Activated CD8-positive, alpha-beta memory T cell treated with anti-CD3 and anti-CD28 coated beads, Interleukin-2, amount 50 U/mL, for 4 hours (primary cell): Measurements from ENCODE around the gene MEGF8.

Experiments
- DNase-seq: peaks from one replicate; pipeline ENCODE4 v3.0.0-alpha.2; 2020

Gene MEGF8

DNA sequence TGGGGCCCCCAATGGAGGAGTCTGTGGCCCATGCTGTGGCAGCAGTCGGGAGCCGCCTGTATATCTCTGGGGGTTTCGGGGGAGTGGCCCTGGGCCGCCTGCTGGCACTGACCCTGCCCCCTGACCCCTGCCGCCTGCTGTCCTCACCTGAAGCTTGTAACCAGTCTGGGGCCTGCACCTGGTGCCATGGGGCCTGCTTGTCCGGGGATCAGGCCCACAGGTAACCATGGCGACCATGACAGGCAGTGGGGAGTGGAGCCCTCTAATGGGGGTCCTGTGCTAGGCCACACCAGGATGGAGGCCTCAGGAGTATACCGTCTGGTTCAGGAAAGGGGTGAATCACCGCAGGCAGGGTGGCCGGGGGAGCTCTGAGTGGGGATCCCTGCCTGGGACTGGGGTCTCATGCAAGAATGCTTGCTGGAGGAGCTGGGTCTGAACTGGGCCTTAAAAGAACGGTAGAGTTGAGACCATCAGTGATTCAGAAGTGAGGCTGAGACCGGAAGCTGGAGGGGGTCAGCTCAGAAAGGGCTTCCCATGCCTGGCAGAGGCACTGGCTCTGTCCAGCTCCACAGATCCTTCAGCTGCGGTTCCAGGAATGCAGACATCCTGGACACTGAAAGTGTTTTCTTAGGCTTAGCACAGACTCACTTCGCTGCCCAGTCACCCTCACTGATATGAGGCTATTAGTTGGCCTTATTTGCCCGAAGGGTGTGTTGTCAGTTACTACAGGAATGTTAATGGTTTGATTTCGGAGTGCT is 35.5 kb downstream of the MEGF8 start:
- DNase-seq, result no peak

DNA sequence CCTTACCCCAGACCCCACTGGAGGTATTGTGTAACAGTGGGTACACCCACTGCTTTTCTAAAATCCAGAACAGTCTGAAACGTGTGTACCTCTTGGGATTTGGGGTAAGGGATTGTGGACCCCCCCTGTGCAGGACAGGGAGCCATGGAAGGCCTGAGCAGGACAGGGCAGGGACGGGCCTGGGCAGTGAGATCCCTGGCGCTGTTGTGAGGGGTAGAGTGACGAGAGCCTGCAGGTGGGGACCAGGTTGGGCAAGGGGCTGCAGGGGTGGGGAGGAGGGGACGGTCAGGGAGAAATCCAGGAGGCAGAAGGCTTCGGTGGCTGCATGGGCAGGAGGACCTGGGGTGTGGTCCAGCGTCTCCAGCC is 36.1 kb downstream of the MEGF8 start:
- DNase-seq, result no peak

DNA sequence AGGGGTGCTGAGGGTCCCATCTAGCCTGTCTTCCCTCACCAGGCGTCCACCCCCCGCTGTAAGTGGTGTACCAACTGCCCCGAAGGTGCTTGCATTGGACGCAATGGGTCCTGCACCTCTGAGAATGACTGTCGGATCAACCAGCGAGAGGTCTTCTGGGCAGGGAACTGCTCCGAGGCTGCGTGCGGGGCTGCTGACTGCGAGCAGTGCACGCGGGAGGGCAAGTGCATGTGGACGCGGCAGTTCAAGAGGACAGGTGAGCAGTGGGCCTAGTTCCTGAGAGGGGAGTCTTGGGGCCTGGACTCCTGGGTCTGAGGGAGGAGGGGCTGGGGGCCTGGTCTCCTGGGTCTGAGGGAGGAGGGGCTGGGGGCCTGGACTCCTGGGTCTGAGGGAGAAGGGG is 36.9 kb downstream of the MEGF8 start:
- DNase-seq, result no peak

DNA sequence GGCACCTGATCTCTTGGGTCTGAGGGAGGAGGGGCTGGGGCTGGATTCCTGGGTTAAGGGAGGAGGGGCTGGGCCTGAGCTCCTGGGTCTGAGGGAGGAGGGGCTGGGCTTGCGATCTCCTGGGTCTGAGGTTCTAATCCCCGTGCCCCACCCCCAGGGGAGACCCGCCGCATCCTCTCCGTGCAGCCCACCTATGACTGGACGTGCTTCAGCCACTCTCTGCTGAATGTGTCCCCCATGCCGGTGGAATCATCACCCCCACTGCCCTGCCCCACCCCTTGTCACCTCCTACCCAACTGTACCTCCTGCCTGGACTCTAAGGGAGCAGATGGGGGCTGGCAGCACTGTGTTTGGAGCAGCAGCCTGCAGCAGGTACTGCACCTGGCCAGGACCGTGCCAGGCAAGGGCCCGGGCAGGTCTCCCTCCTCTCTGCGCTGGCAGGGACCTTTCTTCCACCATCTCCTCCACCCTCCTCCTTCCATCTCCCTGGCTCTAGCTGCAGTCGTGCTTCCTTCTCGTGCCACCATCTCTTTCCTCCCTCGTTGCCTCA is 37.5 kb downstream of the MEGF8 start:
- no peak for DNase-seq

DNA sequence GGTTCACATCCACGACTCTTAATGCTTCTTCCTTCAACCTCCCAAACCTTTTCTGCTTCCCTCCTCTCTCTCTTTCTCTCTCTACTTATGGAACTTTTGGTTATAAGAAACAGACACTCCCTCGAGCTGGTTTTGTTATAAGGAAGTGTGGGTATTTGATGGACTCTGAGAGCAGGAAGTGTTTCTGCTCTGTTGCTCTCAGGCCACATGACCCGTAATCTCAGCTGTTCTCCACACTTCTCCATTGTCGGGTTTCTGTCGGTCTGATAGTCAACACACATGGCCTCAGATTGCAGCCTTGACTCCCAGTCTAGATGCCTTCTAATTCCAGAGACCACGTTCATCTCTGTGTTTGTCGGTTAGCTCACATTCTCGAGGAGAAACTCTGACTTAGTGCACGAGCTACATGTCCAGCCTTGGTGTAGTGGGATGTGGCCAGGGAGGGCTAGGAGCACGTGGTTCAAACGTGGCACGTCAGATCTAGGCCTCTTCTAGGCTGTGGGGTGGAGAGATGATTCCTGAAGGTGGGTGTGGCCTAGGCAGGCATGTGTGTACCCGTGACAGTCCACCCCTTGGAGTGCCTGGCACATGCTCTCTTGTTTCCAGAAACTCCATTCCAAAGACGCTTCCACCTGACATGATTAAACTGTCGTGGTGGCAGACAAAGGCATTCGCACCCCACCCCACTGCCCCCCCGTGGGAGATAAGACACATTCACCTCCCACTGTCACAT is 38.3 kb downstream of the MEGF8 start:
- no peak for DNase-seq

DNA sequence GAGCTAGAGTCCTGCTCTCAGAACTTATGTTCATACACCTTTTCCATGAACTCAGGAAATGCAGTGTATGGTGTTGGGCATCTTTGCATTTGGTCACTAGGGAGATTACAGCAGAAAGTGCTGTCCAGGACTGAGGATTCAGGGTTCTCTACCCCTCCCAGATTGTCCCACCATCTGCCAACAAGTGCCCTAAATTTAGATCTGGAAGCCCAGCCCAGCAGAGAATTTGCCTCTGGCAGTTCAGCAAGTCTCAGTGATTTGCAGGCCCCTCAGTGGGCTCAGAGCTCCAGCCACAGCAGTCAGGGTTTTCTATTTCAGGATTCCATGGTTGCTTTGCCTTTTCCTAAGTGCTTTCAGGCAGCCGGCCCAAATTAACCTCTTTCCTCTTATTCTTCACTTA is 41.2 kb downstream of the MEGF8 start:
- DNase-seq, result no peak

DNA sequence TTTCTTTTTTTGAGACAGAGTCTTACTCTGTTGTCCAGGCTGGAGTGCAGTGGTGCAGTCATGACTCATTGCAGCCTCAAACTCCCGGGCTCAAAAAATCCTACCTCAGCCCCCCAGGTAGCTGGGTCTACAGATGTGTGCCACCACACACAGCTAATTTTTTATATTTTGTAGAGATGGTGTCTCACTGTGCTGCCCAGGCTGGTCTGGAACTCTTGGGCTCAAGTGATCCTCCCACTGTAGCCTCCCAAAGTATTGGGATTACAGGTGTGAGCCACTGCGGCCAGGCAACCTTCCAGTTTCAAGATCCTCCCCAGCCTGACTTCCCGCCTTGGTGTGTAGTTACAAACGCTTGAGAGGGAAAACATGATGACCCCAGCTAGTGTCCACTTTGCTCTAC is 42.5 kb downstream of the MEGF8 start:
- no peak for DNase-seq

DNA sequence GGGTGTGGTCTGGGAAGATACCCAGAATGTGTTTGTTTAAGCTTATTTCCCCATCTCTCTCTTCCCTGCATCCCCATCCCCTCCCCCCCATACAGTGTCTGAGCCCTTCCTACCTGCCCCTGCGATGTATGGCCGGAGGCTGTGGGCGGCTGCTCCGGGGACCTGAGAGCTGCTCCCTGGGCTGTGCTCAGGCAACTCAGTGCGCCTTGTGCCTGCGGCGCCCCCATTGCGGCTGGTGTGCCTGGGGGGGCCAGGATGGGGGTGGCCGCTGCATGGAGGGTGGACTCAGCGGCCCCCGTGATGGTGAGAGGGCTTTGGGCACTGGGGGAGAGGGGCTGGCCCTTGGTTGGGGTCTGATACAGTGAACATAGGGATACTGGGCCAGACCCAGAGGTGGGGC is 42.9 kb downstream of the MEGF8 start:
- DNase-seq, result no peak

DNA sequence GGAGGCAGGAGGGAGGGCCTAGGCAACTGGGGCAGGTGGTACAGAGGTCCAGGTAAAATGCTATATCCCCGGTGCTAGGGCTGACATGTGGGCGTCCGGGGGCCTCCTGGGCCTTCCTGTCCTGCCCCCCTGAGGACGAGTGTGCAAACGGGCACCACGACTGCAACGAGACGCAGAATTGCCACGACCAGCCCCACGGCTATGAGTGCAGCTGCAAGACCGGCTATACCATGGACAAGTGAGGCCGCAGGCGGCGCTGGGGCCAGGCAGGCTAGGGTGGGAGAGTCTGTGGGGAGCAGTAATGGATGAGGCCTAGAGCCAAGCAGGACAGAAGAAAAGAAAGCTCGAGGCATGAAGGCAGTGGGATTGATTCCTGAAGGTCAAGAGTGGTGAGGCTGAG is 43.3 kb downstream of the MEGF8 start:
- no peak for DNase-seq

DNA sequence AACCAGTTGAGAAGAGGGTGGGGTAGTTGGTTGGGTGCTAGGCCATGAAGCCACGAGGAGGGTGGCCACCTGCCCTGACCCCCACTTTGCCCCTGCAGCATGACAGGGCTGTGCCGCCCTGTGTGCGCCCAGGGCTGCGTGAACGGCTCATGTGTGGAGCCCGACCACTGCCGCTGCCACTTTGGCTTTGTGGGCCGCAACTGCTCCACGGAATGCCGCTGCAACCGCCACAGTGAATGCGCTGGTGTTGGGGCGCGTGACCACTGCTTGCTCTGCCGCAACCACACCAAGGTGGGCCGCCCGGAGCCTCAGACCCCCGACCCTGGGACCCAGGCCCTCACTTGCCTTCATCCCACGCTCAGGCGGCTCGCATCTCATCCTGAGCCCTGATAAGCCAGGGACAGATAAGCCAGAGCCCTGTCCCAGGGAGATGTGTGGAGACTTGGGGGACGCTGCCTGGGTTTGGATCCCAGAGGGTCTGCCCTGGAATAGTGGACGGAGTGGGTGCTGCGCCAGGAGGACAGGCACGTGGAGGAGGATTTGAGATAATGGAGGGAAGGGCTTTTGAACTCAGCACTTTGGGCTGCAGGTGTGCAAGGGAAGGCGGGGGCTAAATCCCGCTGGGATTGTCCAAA is 44.1 kb downstream of the MEGF8 start:
- DNase-seq, result no peak

DNA sequence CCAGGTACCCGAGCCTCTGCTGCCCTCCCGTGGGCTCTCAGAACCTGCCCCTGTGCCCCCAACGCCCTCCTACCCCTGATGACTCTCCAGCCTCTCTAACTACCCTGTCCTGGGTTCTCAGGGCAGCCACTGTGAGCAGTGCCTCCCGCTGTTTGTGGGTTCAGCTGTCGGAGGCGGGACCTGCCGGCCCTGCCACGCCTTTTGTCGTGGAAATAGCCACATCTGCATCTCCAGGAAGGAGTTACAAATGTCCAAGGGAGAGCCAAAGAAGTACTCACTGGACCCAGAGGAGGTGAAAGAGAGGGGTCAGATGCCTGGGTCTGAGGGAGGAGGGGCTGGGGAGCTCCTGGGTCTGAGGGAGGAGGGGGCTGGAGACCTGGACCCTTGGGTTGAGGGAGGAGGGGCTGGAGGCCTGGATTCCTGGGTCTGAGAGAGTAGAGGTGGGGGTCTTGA is 44.7 kb downstream of the MEGF8 start:
- DNase-seq, result no peak

DNA sequence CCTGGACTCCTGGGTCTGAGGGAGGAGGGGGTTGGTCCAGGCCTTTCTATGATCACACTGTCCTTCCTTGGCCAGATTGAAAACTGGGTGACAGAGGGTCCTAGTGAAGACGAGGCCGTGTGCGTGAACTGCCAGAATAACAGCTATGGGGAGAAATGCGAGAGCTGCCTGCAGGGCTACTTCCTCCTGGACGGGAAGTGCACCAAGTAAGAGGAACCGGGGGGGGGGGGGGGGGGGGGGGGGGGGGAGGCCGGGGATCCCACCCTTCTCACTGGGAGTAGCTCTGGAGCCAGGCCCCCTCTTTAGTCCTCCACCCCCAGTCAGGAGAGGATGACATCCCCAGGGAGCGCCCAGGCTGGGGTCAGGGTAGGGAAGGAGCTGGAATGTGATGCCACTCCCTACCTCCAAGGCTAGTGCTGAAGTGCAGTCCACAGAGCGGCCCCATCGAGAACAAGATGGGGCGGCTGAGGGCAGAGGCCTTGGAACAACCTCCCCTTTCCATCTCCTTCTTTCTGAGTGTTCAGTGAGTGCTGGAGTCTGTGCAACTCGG is 45.3 kb downstream of the MEGF8 start:
- DNase-seq, result no peak

DNA sequence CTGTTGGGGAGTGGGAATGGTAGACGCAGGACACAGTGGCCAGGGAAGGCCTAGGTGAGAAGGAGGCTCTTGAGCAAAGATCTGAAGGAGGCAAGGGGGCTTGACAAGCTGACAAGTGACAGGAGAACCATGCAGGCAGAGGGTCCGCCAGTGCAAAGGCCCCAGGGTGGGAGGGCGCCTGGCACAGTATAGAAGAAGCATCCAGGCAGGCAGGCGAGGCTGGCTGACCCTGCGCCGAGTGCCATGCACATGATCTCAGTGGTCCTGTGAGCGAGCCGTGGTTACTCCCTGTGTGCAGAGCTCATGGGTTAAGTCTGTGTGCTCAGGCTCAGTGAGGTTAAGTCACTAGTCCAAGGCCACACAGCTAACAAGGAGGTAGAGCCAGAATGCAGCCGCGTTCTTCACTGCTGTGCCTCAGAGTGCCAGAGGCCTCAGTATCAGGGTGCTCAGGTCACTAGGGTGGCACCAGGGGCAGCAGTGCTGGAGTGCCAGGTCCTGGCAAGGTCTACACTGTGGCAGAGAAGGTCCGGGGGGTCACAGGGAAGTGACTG is 49.5 kb downstream of the MEGF8 start:
- no peak for DNase-seq

DNA sequence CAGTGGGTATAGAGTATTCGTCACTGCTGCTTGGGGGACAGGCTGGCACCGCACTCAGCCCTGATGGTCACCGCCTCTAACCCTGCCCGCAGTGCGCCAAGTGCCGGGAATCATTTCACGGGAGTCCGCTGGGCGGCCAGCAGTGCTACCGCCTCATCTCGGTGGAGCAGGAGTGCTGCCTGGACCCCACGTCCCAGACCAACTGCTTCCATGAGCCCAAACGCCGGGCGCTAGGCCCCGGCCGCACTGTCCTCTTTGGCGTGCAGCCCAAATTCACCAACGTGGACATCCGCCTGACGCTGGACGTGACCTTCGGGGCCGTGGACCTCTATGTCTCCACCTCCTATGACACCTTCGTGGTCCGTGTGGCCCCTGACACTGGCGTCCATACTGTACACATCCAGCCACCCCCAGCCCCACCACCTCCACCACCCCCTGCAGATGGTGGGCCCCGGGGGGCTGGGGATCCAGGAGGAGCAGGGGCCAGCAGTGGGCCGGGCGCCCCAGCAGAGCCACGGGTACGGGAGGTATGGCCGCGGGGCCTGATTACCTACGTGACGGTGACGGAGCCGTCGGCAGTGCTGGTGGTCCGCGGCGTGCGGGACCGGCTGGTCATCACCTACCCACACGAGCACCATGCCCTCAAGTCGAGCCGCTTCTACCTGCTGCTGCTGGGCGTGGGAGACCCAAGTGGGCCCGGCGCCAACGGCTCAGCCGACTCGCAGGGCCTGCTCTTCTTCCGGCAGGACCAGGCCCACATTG is 50.2 kb downstream of the MEGF8 start:
- no peak for DNase-seq

DNA sequence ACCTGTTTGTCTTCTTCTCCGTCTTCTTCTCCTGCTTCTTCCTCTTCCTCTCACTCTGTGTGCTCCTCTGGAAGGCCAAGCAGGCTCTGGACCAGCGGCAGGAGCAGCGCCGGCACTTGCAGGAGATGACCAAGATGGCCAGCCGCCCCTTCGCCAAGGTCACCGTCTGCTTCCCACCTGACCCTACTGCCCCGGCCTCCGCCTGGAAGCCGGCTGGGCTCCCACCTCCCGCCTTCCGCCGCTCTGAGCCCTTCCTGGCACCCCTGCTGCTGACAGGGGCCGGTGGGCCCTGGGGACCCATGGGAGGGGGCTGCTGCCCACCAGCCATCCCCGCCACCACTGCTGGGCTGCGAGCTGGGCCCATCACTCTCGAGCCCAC is 50.7 kb downstream of the MEGF8 start:
- DNase-seq, result no peak

DNA sequence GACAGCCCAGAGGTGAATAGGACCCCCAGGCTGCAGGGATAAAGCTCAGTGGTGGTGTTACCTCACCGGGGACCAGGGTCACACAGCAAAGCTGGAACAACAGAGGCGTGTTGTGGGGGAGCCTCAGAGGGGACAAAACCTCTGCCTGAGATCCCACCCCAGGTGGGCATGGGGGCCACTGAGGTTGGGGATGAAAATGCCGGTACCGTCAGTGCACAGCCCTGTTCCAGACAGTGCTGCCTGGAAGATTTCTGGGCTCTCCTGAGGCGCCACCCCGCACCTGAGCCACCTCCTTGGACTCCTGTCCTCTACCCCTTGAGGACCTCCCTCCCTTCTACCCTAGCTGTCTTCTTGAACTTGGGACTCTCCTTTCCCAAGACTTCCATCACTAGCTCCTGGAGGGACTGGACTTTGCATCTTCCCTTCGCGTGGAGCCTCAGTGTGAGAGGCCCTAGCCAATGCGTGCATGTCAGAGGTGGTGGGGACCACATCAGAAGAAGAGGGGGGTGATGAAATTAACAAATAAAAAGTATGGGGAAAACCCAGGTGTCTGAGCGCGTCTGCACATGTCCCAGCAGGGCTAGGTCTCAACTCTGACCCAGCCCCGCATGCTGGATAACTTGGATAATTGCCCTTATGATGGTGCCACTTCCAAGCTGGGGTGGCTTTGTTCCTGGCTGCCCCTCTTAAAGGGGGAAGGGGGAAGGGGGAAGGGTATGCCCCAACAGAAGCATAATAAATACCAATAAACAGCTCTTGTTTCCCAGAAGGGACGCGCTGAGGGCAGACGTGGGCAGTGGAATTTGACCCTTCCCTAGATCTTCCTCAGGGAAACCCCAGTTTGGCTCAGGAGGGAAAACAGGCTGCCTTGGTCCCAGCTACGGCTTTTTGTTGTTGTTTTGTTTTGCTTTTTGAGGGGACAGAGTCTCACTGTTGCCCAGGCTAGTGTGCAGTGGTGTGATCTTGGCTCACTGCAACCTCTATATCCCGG is 53.1 kb downstream of the MEGF8 start:
- no peak for DNase-seq

DNA sequence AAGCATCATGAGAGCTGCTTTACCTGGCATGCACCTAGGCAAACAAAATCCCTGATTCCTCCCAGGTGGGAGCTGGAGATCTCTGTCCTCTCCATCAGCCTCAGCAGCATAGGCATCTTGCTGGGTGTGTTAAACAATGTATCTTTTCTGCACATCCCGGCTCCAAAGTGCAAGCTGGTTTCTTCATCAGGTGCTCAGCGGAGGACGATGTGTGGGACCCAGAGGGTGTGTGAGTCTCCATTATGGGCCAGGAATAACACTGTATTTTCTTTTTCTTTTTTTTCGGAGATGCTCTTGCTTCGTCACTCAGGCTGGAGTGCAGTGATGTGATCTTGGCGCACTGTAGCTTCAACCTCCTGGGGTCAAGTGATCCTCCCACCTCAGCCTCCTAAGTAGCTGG is 54.7 kb downstream of the MEGF8 start:
- DNase-seq, result no peak

DNA sequence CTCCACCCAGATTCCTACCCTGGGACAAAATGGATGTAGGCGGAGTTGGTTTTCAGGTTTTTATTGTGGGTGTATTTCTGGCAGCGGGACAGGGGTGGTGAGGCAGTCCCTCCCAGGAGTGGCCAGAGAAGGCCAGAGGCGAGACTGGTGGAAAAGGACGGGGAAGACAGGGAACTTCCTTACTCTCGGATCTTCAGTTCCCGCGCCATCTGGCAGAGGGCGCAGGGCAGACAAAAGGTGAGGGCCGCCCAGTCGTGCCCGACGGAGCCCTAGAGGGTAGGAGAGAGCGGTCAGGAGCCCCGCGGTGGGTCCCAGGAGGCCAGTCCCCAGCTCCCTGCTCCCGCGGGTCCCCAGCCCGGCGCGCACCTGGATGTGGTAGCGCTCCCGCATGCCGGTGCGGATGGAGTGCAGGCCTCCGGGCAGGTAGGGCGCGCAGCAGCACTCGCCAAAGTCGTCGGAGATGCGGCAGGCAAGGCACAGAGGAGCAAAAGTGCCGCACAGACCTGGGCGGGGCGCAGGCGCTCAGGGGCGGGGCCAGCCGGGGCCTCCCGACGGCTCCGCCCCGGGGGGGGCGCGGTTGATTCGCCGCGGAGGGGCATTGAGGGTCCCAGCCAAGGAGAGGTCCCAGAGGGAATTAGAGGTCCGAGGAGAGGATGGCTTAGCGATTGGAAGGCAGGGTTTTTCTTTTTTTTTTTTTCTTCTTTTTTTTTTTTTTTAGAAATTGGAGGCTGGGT is 61.7 kb downstream of the MEGF8 start:
- peak; percentile 68 for DNase-seq

DNA sequence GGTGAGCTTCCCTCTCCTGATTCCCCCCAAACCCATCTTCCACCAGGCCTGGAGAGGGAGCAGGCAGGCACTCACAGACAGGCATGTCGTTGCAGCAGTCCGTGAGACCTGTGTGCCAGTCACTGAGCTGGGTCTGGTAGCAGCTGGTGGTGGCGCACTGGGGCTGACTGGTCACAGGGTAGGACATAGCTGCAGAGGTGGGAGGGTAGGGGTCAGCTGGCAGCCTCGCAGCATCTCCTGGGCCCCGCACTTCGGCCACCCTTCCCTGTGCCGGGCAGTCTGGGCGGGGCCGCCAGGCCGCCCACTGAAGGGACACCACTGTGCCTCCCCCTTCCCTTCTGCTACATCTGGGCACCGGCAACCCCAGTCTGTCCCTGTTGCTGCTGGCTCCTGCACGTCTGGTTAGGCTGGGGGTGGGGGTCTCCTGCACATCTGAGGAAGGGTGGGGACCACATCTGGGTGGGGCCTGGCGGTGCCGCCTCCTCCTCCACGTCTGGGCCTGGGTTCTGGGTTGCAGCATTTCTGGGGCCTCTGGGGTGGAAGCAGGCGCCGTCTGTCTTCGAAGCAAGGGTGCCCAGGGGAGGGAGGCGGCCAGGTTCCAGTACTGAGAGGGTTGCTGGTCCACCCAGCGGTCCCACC is 63.5 kb downstream of the MEGF8 start:
- DNase-seq, result no peak

DNA sequence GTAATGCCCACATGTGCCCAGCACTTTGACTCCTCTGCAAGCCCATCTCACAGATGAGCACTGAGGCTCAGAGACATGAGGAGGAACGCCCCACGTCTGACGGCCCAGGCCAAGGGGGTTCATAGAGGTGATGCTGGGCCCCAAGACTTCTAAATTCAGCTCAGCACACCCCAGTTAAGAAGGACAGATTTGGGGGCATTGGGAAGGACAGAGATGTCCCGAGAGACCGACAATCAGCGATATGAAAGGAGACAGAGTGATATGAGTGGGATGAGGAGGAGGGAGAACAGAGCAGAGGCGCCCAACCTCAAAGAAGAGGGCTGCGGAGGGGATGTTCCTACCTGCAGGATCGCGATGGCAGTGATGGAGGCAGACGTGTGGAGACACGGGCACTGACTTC is 64.5 kb downstream of the MEGF8 start, which contains the start of gene CNFN:
Gene CNFN, minus strand, starts transcription at position 399 of the 400 bp plus-strand sequence. CDS start 1,260 bp downstream, outside the sequence.
- no peak for DNase-seq
